Pancreas (tissue), 10 donors: ENCODE data around the gene KRTAP10-12. TPM values are rescaled to one million over a fixed set of nuclear protein-coding genes. Genes with fewer than 3 reads are reported as not detected.

ENCODE experiments used
- ATAC-seq, 4 donors: fragments of 200-7000 bp; cut with Tn5 transposase; one replicate each; pipeline versions ENCODE4 v1.8.0 to v1.9.1; 2020; ENCODE audit warnings: mild to moderate bottlenecking in 4 of 4, moderate library complexity in 4 of 4
- DNase-seq, 6 donors: peaks; one replicate each; pipeline ENCODE4 v3.0.0-alpha.2; 2020
- FAIRE-seq: peaks from 2 replicates; lab custom pipeline; 2012; peaks lifted over from hg19 to GRCh38; lab: Jason Lieb, UNC
- H3K27ac ChIP-seq, 4 donors: fragments of 200-600 bp; sonication (generic); 1 replicate in 3 of 4; 2 replicates in 1 of 4; pipeline versions ENCODE4 v1.5.0 to v1.8.0; 2020
- H3K27me3 ChIP-seq, 4 donors: fragments of 200-600 bp; one replicate each; pipeline ENCODE4 v1.8.0; 2021
- H3K36me3 ChIP-seq, 3 donors: fragments of 200-600 bp; sonication (generic) in 1 of 3; one replicate each; pipeline versions ENCODE4 v1.5.0 to v1.8.0; 2020 to 2021
- H3K4me1 ChIP-seq, 3 donors: fragments of 200-600 bp; one replicate each; pipeline ENCODE4 v1.8.0; 2021
- H3K4me3 ChIP-seq, 4 donors: fragments of 200-600 bp; sonication (generic) in 2 of 4; one replicate each; pipeline versions ENCODE4 v1.5.0 to v1.8.0; 2020 to 2021
- H3K9me3 ChIP-seq, 4 donors: fragments of 200-600 bp; one replicate each; pipeline ENCODE4 v1.8.0; 2021
- WGBS, 2 donors: extraction: QIAGEN DNeasy Blood & Tissue Kit; methylation state at CpG; one replicate each; pipeline ENCODE4 v1.1.7; 2013; 5-methylcytosine and 5-hydroxymethylcytosine counted together
- intact Hi-C, 3 donors: fragments of 100-400 bp; cut with DNase I; formaldehyde crosslinking; loops; one replicate each; pipeline versions ENCODE4 v1.11.1 to v1.14.2; 2022
- polyA plus RNA-seq, 2 donors: library from polyadenylated mRNA; stranded (reverse); fragments of 200-250 nt; gene quantifications; one replicate each; pipeline ENCODE4 v1.2.3, GENCODE V29; 2013
- total RNA-seq, 6 donors: library from RNA; stranded (reverse); fragmentation: NEBNext Ultra II Directional in 4 of 6; extraction: Animal tissue kit (Norgen Biotek cat#: 25700) in 4 of 6; gene quantifications; one replicate each; pipeline versions ENCODE4 v1.2.1 to v1.2.4, GENCODE V29; 2021 to 2023
- TF ChIP-seq, protein P1 (sequence below), 4 donors: fragments of 200-600 bp; sonication (generic) in 3 of 4; IDR thresholded peaks; one replicate each; pipeline versions ENCODE4 v1.5.0 to v1.8.0; 2021; ENCODE audit warnings: antibody characterized with exemption in 4 of 4
- donor health status: healthy with polysubstance abuse.
- donor health status: DM: no; HTN: no; CAD: no; lungs with moderate emphysema.
- donor health status: DM: no; HTN: no; CAD: no.
- donor health status: control.
- donor health status: control.
- donor health status: Bipolar disorder and iron deficiency.
- donor health status: DM: yes; HTN: yes; CAD: no.
- donor health status: DM: no; HTN: no; CAD: no.
- donor health status: DM: no; HTN: no; CAD: no.
- donor health status: DM: yes; HTN: yes; CAD: no.

The KRTAP10-12 gene
- total and polyA plus RNA-seq, 8 donors: not detected

DNA sequence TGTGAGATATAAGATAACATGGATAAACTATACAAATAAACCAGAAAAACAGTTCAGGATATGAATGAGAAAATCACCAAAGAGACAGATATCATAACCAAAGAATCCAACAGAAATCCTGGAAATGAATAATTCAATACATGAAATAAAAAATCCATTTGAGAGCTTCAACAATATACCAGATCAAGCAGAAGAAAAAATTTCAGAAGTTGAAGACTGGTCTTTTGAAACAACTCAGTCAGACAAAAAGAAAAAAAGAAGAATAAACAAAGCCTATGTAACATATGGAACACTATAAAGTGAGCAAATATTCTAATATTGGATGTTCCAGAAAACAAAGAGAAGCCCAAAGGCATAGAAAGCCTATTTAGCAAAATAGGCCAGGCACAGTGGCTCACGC lies 25.1 kb upstream of the KRTAP10-12 start:
- FAIRE-seq (no peak), DNase-seq (no peak), ATAC-seq (no peak)
- Histone ChIP-seq H3K9me3 (no peaks in the 10 kb centered on the region), H3K36me3 (no peaks in the 10 kb centered on the region), H3K4me1 (no peaks in the 10 kb centered on the region), H3K27me3 (peaks cover 0 to 6% (median 0%) of the 10 kb centered on the region in 4 donors), H3K4me3 (no peak overlapping the region), H3K27ac (no peak overlapping the region)
- TF ChIP-seq, protein P1, sequence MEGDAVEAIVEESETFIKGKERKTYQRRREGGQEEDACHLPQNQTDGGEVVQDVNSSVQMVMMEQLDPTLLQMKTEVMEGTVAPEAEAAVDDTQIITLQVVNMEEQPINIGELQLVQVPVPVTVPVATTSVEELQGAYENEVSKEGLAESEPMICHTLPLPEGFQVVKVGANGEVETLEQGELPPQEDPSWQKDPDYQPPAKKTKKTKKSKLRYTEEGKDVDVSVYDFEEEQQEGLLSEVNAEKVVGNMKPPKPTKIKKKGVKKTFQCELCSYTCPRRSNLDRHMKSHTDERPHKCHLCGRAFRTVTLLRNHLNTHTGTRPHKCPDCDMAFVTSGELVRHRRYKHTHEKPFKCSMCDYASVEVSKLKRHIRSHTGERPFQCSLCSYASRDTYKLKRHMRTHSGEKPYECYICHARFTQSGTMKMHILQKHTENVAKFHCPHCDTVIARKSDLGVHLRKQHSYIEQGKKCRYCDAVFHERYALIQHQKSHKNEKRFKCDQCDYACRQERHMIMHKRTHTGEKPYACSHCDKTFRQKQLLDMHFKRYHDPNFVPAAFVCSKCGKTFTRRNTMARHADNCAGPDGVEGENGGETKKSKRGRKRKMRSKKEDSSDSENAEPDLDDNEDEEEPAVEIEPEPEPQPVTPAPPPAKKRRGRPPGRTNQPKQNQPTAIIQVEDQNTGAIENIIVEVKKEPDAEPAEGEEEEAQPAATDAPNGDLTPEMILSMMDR (IDR thresholded peaks at IDR 0.05): no peak
- 90 to 93% methylated on average over 1 of the region's 1 CpG for WGBS, 2 donors
- intact Hi-C loops: no loop called here

DNA sequence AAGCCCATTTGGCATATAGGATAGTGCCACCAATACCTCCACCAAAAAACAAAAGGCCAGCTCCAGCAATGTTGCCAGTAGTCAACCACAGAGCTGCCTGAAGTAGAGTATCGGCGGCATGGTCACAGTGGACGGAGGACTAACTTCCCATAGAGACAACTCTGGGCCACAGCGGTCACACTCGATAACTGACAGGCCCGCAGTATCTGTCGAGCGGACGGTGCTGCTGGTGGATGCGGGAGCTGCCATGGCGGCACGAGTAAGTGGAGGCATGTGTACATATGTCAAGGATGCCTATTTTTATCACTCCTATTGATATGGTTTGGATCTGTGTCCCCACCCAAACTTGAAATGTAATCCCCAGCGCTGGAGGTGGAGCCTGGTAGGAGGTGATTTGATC lies 19.1 kb upstream of the KRTAP10-12 start:
- H3K9me3 ChIP-seq: no peaks in the 10 kb centered on the region
- TF ChIP-seq, protein P1 (IDR thresholded peaks at IDR 0.05): no peak
- no peaks in the 10 kb centered on the region for H3K27me3 ChIP-seq
- ATAC-seq (no peak), DNase-seq (no peak), FAIRE-seq (no peak)
- H3K4me1 ChIP-seq: no peaks in the 10 kb centered on the region
- no peak overlapping the region for H3K27ac ChIP-seq
- H3K4me3 ChIP-seq: no peak overlapping the region
- WGBS, 2 donors: 81 to 86% methylated on average over 13 of the region's 13 CpGs
- intact Hi-C loops: no loop called here
- no peaks in the 10 kb centered on the region for H3K36me3 ChIP-seq

DNA sequence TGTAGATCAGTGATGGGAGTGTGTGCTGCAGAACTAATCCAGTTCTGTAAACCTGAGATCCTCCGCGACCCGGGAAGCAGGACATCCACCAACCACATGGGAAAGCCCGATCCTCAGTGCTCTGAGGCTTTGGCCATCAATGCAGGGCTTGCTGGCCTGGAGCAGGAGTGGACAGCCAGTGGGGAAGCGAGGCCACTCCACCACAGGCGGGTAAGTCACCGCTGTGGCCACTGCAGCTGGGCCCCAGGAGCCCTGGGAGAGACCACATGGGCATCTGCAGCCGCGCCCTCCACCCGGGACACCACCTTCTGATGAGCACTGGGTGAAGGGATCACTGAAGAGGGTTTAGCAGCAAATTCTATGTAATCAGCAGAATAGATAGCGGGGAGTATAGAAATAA lies 15.8 kb upstream of the KRTAP10-12 start:
- no peak overlapping the region for H3K4me3 ChIP-seq
- H3K9me3 ChIP-seq: no peaks in the 10 kb centered on the region
- FAIRE-seq: no peak
- no peak for DNase-seq
- H3K27ac ChIP-seq: no peak overlapping the region
- ATAC-seq: no peak
- WGBS, 2 donors: 55 to 79% methylated on average over 11 of the region's 11 CpGs
- no peaks in the 10 kb centered on the region for H3K4me1 ChIP-seq
- no peaks in the 10 kb centered on the region for H3K27me3 ChIP-seq
- TF ChIP-seq, protein P1 (IDR thresholded peaks at IDR 0.05): no peak
- intact Hi-C loops: no loop called here
- no peaks in the 10 kb centered on the region for H3K36me3 ChIP-seq

DNA sequence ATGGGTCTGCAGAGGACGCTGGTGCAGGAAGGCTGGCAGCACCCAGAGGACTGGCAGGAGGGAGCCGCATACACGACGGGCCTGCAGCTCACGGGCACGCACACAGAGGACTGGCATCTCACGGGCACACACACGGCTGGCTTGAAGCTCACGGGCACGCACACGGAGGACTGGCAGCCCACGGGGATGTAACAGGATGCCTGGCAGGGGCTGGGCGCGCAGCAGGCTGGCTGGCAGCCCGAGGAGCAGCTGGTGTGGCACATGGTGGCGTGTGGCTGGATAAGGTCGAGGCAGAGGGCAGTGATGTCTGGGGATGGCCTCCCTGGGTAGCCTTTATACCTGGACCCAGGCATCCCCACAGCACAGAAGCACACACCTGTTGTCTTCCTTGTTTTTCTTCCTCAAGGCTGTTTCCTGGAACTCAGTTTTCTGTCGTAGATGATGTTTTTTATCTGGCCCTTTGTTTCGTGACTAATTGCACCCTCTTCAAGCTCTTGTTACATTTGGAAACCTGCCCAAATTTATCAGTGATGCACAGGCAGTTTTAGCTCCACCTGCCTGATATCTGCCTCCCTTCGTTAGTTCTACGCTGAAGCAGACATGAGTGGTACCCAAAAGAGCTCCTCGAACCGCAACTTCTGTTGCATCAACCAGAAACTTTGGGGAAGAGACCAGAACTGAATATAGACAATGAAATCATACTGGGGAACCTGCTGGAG lies 15.0 kb upstream of the KRTAP10-12 start, which contains the start of gene KRTAP12-1:
KRTAP12-1 (minus strand) TSS at position 303 of the 719 bp plus-strand sequence; CDS start at position 263, 40 bp downstream.
- Histone ChIP-seq H3K4me3 (no peak within 1 kb of the TSS), H3K27me3 (no peaks in the 10 kb centered on the region), H3K36me3 (no peaks in the 10 kb centered on the region), H3K4me1 (no peaks in the 10 kb centered on the region), H3K27ac (no peak within 1 kb of the TSS), H3K9me3 (no peaks in the 10 kb centered on the region)
- WGBS, 2 donors: 57 to 63% methylated on average over 23 of the region's 23 CpGs
- TF ChIP-seq, protein P1 (IDR thresholded peaks at IDR 0.05): no peak
- FAIRE-seq: no peak
- ATAC-seq: no peak
- intact Hi-C loops: no loop called here
- DNase-seq: no peak

DNA sequence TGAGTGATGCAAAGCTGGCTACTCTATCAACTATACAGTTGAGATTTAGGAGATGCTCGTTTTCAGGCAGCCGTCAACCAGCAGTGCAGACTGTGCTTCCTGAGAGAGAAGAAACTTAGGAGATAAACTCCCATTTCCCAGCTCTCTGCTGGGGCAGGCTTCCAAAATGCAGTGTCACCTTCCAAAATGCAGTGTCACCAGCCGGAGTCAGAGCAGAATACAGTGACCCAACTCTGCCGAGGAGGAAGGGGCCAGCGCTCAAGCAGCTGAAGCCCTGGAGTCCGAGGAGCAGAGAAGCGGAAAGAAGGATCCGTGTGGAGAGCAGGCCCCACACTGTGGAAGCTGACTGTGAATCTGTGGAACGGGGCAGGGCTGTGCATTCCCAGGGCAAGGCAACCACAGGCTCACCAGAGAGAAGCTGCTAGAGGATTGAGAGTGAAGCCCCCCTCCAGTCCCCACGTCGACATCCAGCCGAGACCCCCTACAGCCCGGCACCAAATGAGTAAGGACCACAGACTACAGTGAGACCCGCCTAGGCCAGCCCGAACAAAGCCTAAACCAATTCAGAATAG lies 14.3 kb upstream of the KRTAP10-12 start:
- H3K27me3 ChIP-seq: no peaks in the 10 kb centered on the region
- no peaks in the 10 kb centered on the region for H3K4me1 ChIP-seq
- FAIRE-seq: no peak
- intact Hi-C loops: no loop called here
- no peak for DNase-seq
- H3K36me3 ChIP-seq: no peaks in the 10 kb centered on the region
- TF ChIP-seq, protein P1 (IDR thresholded peaks at IDR 0.05): no peak
- no peak overlapping the region for H3K4me3 ChIP-seq
- WGBS, 2 donors: 61 to 72% methylated on average over 15 of the region's 15 CpGs
- H3K9me3 ChIP-seq: no peaks in the 10 kb centered on the region
- no peak for ATAC-seq
- no peak overlapping the region for H3K27ac ChIP-seq
